ENCODE measurements around the gene SPTBN2. TPM values are rescaled to one million over a fixed set of nuclear protein-coding genes. Genes with fewer than 3 reads are reported as not detected.

SPTBN2 gene
- total RNA-seq, 2 experiments from 2014 or later, result not detected

DNA sequence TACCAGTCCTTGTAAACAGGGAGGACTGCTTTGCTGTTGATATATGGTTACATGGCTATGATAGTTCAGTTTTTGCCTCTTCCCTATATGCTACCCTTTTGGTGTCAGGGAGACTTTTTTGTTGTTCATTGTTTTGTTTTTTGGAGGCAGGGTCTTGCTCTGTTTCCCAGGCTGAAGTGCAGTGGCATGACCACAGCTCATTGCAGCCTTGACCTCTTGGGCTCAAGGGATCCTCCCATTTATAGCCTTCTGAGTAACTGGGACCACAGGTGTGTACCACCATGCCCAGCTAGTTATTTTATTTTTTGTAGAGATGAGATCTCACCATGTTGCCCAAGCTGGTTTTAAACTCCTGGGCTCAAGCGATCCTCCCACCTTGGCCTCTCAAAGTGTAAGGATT, 38.6 kb upstream of the SPTBN2 start:
- no peaks in the 10 kb centered on the region for H3K27me3 ChIP-seq (ENCODE audit: control insufficient read depth in 1 of 2, insufficient read depth in 2 of 2, low read length in 2 of 2)
- no peak overlapping the region for H3K27ac ChIP-seq (ENCODE audit: low read depth in 1 of 2, low read length in 2 of 2)
- H3K9me3 ChIP-seq (ENCODE audit: control insufficient read depth in 1 of 2, insufficient read depth in 1 of 2, low read length in 2 of 2), result no peaks in the 10 kb centered on the region
- Mint-ChIP-seq H3K4me3 (no peak overlapping the region), H3K9me3 (no peaks in the 10 kb centered on the region), H3K36me3 (ENCODE audit: low read depth) (no peaks in the 10 kb centered on the region), H3K4me1 (ENCODE audit: low read depth) (no peaks in the 10 kb centered on the region), H3K27me3 (no peaks in the 10 kb centered on the region), H3K27ac (no peak overlapping the region)
- H3K4me1 ChIP-seq (ENCODE audit: insufficient read depth, low read length), result no peaks in the 10 kb centered on the region
- intact Hi-C loops (cut with DNase I, micrococcal nuclease), result no loop called here
- ATAC-seq (ENCODE audit: poor library complexity) (no peak), DNase-seq (no peak)
- TF ChIP-seq, protein P1, sequence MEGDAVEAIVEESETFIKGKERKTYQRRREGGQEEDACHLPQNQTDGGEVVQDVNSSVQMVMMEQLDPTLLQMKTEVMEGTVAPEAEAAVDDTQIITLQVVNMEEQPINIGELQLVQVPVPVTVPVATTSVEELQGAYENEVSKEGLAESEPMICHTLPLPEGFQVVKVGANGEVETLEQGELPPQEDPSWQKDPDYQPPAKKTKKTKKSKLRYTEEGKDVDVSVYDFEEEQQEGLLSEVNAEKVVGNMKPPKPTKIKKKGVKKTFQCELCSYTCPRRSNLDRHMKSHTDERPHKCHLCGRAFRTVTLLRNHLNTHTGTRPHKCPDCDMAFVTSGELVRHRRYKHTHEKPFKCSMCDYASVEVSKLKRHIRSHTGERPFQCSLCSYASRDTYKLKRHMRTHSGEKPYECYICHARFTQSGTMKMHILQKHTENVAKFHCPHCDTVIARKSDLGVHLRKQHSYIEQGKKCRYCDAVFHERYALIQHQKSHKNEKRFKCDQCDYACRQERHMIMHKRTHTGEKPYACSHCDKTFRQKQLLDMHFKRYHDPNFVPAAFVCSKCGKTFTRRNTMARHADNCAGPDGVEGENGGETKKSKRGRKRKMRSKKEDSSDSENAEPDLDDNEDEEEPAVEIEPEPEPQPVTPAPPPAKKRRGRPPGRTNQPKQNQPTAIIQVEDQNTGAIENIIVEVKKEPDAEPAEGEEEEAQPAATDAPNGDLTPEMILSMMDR (IDR thresholded peaks at IDR 0.05), result no peak
- H3K4me3 ChIP-seq (ENCODE audit: low read length), result no peak overlapping the region
- H3K36me3 ChIP-seq (ENCODE audit: insufficient read depth, low read length), result no peaks in the 10 kb centered on the region
- ChIA-PET POLR2A (no interaction called here), CTCF (interaction anchor here (0.5 kb wide), 1 partner anchor 109 kb away, joined by 3 read pairs; no protein-coding TSS in a partner anchor)

DNA sequence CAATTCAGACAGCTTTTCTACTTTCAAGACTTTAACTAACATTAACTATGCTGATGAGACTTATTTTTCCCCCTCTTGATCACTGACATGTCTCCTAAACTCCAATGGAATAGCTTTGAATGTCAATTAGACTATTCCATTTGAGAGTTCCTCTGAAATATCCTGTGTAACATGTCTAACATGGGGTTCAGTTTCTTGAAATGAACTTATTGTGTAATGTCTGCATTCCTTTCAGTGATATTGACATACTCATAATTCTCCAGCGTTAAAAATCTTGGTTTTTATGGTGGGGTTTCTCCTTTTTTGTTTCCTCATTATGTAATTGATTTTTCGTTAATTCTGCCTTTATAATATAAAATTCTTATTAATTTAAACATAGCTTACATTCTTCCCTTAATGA, 37.7 kb upstream of the SPTBN2 start:
- ATAC-seq (ENCODE audit: poor library complexity) (no peak), DNase-seq (no peak)
- Histone ChIP-seq H3K4me3 (ENCODE audit: low read length) (no peak overlapping the region), H3K27ac (ENCODE audit: low read depth in 1 of 2, low read length in 2 of 2) (no peak overlapping the region), H3K4me1 (ENCODE audit: insufficient read depth, low read length) (no peaks in the 10 kb centered on the region), H3K36me3 (ENCODE audit: insufficient read depth, low read length) (no peaks in the 10 kb centered on the region), H3K9me3 (ENCODE audit: control insufficient read depth in 1 of 2, insufficient read depth in 1 of 2, low read length in 2 of 2) (no peaks in the 10 kb centered on the region), H3K27me3 (ENCODE audit: control insufficient read depth in 1 of 2, insufficient read depth in 2 of 2, low read length in 2 of 2) (no peaks in the 10 kb centered on the region)
- Mint-ChIP-seq H3K27ac (no peak overlapping the region), H3K4me3 (no peak overlapping the region), H3K4me1 (ENCODE audit: low read depth) (no peaks in the 10 kb centered on the region), H3K9me3 (no peaks in the 10 kb centered on the region), H3K36me3 (ENCODE audit: low read depth) (peaks cover 3% of the 10 kb centered on the region), H3K27me3 (no peaks in the 10 kb centered on the region)
- CTCF ChIA-PET, result interaction anchor here (0.9 kb wide), 1 partner anchor 8 kb away, joined by 3 read pairs; no protein-coding TSS in a partner anchor
- TF ChIP-seq, protein P1 (IDR thresholded peaks at IDR 0.05), result no peak
- POLR2A ChIA-PET, result no interaction called here
- intact Hi-C loops (cut with DNase I, micrococcal nuclease), result no loop called here

DNA sequence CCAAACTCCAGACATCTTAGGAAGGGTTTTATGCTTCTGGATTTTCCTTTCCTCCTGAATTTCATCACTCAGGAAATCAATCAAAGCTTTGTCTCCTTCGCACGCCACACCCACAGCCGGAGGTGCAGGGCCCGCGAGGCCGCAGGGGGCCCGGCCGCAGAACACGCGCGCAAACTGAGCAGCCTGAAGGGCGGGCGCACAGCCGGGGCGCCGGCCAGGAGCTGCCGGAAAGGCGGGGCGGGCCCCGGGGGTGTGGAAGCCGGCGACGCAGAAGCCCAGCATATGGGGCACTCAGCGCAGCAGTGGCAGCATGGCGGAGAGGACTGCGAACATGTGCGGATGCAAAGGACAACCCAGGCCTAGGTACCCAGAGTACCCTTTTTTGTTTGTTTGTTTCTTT, 33.1 kb upstream of the SPTBN2 start:
- no peak for DNase-seq
- H3K36me3 ChIP-seq (ENCODE audit: insufficient read depth, low read length), result no peaks in the 10 kb centered on the region
- no peak for ATAC-seq (ENCODE audit: poor library complexity)
- H3K4me1 Mint-ChIP-seq (ENCODE audit: low read depth), result no peaks in the 10 kb centered on the region
- no peaks in the 10 kb centered on the region for H3K9me3 ChIP-seq (ENCODE audit: control insufficient read depth in 1 of 2, insufficient read depth in 1 of 2, low read length in 2 of 2)
- H3K27ac ChIP-seq (ENCODE audit: low read depth in 1 of 2, low read length in 2 of 2), result no peak overlapping the region
- ChIA-PET CTCF (no interaction called here), POLR2A (no interaction called here)
- H3K27me3 Mint-ChIP-seq, result no peaks in the 10 kb centered on the region
- TF ChIP-seq, protein P1 (IDR thresholded peaks at IDR 0.05), result no peak
- no peak overlapping the region for H3K4me3 Mint-ChIP-seq
- H3K4me3 ChIP-seq (ENCODE audit: low read length), result no peak overlapping the region
- intact Hi-C loops (cut with DNase I, micrococcal nuclease), result no loop called here
- no peak overlapping the region for H3K27ac Mint-ChIP-seq
- H3K9me3 Mint-ChIP-seq, result no peaks in the 10 kb centered on the region
- no peaks in the 10 kb centered on the region for H3K27me3 ChIP-seq (ENCODE audit: control insufficient read depth in 1 of 2, insufficient read depth in 2 of 2, low read length in 2 of 2)
- H3K36me3 Mint-ChIP-seq (ENCODE audit: low read depth), result peaks cover 8% of the 10 kb centered on the region
- no peaks in the 10 kb centered on the region for H3K4me1 ChIP-seq (ENCODE audit: insufficient read depth, low read length)

Measured in CD4-positive, alpha-beta T cell (primary cell).